Suprapubic skin (tissue), 3 donors: ENCODE results near the gene IFI27.

ENCODE experiments used
- POLR2AphosphoS5 ChIP-seq, 3 donors: sonication (generic); formaldehyde crosslinking; IDR thresholded peaks; one replicate each; pipeline ENCODE4 v1.6.1; 2017; ENCODE audit warnings: antibody characterized with exemption in 3 of 3
- TF ChIP-seq, protein P1 (sequence below), 2 donors: fragments of 200-600 bp in 1 of 2; fragments of 450-650 bp in 1 of 2; sonication (generic) in 1 of 2; IDR thresholded peaks; one replicate each; pipeline ENCODE4 v1.5.1; 2016 to 2019; ENCODE audit warnings: antibody characterized with exemption in 2 of 2, mild to moderate bottlenecking in 1 of 2, moderate library complexity in 1 of 2

DNA sequence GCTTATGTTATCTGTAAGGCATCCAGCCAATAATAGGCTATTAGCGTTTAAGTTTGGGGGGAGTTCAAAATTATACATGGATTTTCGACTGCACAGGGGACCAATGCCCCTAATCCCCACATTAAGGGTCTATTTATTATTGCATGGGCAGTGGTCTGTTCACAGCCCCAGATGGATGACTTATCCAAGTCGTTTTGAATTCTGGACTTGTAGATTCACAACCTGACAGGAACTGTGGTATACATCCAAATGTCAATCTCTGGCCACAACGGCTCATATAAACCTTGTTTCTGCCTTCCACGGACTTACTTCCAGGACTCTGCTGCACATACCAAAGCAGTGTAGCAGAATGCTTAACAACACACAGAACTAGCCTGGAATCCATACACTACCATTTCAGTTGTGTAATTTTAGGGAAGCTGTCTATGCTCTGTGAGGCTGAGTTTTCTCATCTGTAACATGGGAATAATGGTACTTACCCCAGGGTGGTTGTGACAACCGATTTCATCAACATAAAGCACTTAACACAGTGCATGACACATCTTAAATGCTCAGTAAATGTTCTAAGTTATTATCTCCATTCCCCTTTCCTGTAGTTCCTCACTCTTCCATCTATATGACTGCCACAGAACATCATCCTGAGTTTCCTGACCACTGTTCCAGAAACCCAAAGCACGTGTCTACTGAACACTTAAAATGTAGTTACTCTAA is 33.3 kb upstream of the IFI27 start:
- TF ChIP-seq POLR2AphosphoS5 (IDR thresholded peaks at IDR 0.05): no peak
- TF ChIP-seq, protein P1, sequence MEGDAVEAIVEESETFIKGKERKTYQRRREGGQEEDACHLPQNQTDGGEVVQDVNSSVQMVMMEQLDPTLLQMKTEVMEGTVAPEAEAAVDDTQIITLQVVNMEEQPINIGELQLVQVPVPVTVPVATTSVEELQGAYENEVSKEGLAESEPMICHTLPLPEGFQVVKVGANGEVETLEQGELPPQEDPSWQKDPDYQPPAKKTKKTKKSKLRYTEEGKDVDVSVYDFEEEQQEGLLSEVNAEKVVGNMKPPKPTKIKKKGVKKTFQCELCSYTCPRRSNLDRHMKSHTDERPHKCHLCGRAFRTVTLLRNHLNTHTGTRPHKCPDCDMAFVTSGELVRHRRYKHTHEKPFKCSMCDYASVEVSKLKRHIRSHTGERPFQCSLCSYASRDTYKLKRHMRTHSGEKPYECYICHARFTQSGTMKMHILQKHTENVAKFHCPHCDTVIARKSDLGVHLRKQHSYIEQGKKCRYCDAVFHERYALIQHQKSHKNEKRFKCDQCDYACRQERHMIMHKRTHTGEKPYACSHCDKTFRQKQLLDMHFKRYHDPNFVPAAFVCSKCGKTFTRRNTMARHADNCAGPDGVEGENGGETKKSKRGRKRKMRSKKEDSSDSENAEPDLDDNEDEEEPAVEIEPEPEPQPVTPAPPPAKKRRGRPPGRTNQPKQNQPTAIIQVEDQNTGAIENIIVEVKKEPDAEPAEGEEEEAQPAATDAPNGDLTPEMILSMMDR (IDR thresholded peaks at IDR 0.05): no peak
